Neural progenitor cell (in vitro differentiated cells): ENCODE data around the gene KAZALD1. TPM values are rescaled to one million over a fixed set of nuclear protein-coding genes. Genes with fewer than 3 reads are reported as not detected.

ENCODE experiments used
- DNase-seq: peaks from one replicate; pipeline ENCODE4 v3.0.0-alpha.2; 2016; ENCODE audit warnings: low spot score
- H2AFZ ChIP-seq: fragments of 200-600 bp; sonication (generic); replicated peaks from 2 replicates; pipeline ENCODE4 v1.6.1; 2016; ENCODE audit warnings: antibody characterized with exemption
- H3F3A ChIP-seq: fragments of 200-600 bp; sonication (generic); 2 replicates; pipeline ENCODE4 v1.6.1; 2016; ENCODE audit warnings: antibody characterized with exemption, low read depth
- H3K27ac ChIP-seq: fragments of 200-600 bp; sonication (generic); 2 replicates; pipeline ENCODE4 v1.5.1; 2016; ENCODE audit warnings: mild to moderate bottlenecking
- H3K27me3 ChIP-seq: fragments of 200-600 bp; sonication (generic); 2 replicates; pipeline ENCODE4 v1.6.1; 2016; ENCODE audit warnings: mild to moderate bottlenecking, moderate library complexity
- H3K36me3 ChIP-seq: fragments of 200-600 bp; sonication (generic); 2 replicates; pipeline ENCODE4 v1.5.1; 2016
- H3K4me1 ChIP-seq: fragments of 200-600 bp; sonication (generic); 2 replicates; pipeline ENCODE4 v1.6.1; 2016; ENCODE audit warnings: mixed run types
- H3K4me2 ChIP-seq: fragments of 200-600 bp; sonication (generic); 2 replicates; pipeline ENCODE4 v1.6.1; 2016
- H3K4me3 ChIP-seq: fragments of 200-600 bp; sonication (generic); 2 replicates; pipeline ENCODE4 v1.5.1; 2016
- H3K79me2 ChIP-seq: fragments of 200-600 bp; sonication (generic); 2 replicates; pipeline ENCODE4 v1.6.1; 2016; ENCODE audit warnings: low read depth
- H3K9ac ChIP-seq: fragments of 200-600 bp; sonication (generic); 2 replicates; pipeline ENCODE4 v1.6.1; 2016
- H3K9me3 ChIP-seq: fragments of 200-600 bp; sonication (generic); 2 replicates; pipeline ENCODE4 v1.5.1; 2016; ENCODE audit warnings: low read depth
- H4K20me1 ChIP-seq: fragments of 200-600 bp; sonication (generic); 2 replicates; pipeline ENCODE4 v1.6.1; 2016; ENCODE audit warnings: low read depth
- H3K27ac Mint-ChIP-seq: 3 replicates; pipeline ENCODE4 v1.8.0; 2021; ENCODE audit warnings: mixed read lengths
- H3K27me3 Mint-ChIP-seq: 2 replicates; pipeline ENCODE4 v1.8.0; 2022; ENCODE audit warnings: low read depth, mild to moderate bottlenecking, inconsistent platforms, moderate library complexity, mixed read lengths; ENCODE audit not compliant: insufficient read depth
- H3K36me3 Mint-ChIP-seq: 3 replicates; pipeline ENCODE4 v1.8.0; 2021; ENCODE audit warnings: mixed read lengths
- H3K4me1 Mint-ChIP-seq: 3 replicates; pipeline ENCODE4 v1.8.0; 2021; ENCODE audit warnings: mixed read lengths
- H3K4me3 Mint-ChIP-seq: 3 replicates; pipeline ENCODE4 v1.8.0; 2021; ENCODE audit warnings: mild to moderate bottlenecking, moderate library complexity, mixed read lengths
- H3K9me3 Mint-ChIP-seq: 3 replicates; pipeline ENCODE4 v1.8.0; 2020; ENCODE audit warnings: mixed read lengths
- CTCF ChIP-seq: fragments of 200-600 bp; sonication (generic); IDR thresholded peaks from 2 replicates; pipeline ENCODE4 v1.5.1; 2017; ENCODE audit warnings: antibody characterized with exemption, mild to moderate bottlenecking
- EZH2 ChIP-seq: fragments of 200-600 bp; sonication (generic); IDR thresholded peaks from 2 replicates; pipeline ENCODE4 v1.6.1; 2017; ENCODE audit warnings: antibody characterized with exemption, mild to moderate bottlenecking, moderate library complexity
- EZH2phosphoT487 ChIP-seq: fragments of 200-600 bp; sonication (generic); IDR thresholded peaks from 2 replicates; pipeline ENCODE4 v1.6.1; 2017; ENCODE audit warnings: antibody characterized with exemption
- total RNA-seq: library from RNA; depleted of rRNA; stranded (reverse); fragments of >200 nt; gene quantifications from 2 replicates; pipeline ENCODE4 v1.2.3, GENCODE V29; 2015; ENCODE audit warnings: low replicate concordance

The KAZALD1 gene
- total RNA-seq, 1 donor from 2014 or later = 0.77 TPM

- peaks cover 51% of the 10 kb centered on the region for H3K4me1 Mint-ChIP-seq
- Histone ChIP-seq H3K9me3 (no peaks in the 10 kb centered on the region), H3K9ac (no peak within 1 kb of the TSS), H4K20me1 (peaks cover 22% of the 10 kb centered on the region), H3K27me3 (peaks cover 77% of the 10 kb centered on the region), H3K4me3 (peak within 1 kb of the TSS; percentile 40), H3F3A (peaks cover 13% of the 10 kb centered on the region), H3K27ac (no peak within 1 kb of the TSS), H3K4me2 (peak within 1 kb of the TSS; percentile 81), H3K4me1 (peaks cover 47% of the 10 kb centered on the region), H3K36me3 (no peaks in the 10 kb centered on the region), H2AFZ (no peak within 1 kb of the TSS), H3K79me2 (no peaks in the 10 kb centered on the region)
- no peaks in the 10 kb centered on the region for H3K36me3 Mint-ChIP-seq
- H3K9me3 Mint-ChIP-seq = no peaks in the 10 kb centered on the region
- TF ChIP-seq EZH2 (no peak), EZH2phosphoT487 (peak; percentile 49)
- H3K27me3 Mint-ChIP-seq = peaks cover 18% of the 10 kb centered on the region
- peak; percentile 93 for DNase-seq
- H3K4me3 Mint-ChIP-seq = peak within 1 kb of the TSS; percentile 86
- H3K27ac Mint-ChIP-seq = peak within 1 kb of the TSS; percentile 62
Measured at GRCh38 chr10:101031128-101031795, 30.5 kb upstream of the KAZALD1 start, which contains the start of the genes PDZD7 and SFXN3. Gene PDZD7 (minus strand): TSS chr10:101031129. CDS start chr10:101030219, 910 bp downstream. Gene SFXN3 (plus strand): TSS chr10:101031234. CDS start chr10:101034695, 3,461 bp downstream.

GRCh38 chr10:101031796-101032636 is 29.8 kb upstream of the KAZALD1 start:
- peak overlapping the region; percentile 86 for H3K4me3 Mint-ChIP-seq
- no peak overlapping the region for H2AFZ ChIP-seq
- H3K4me1 ChIP-seq = peaks cover 43% of the 10 kb centered on the region
- H3K27me3 Mint-ChIP-seq = peaks cover 18% of the 10 kb centered on the region
- H3K27ac Mint-ChIP-seq = peak overlapping the region; percentile 62
- H4K20me1 ChIP-seq = peaks cover 22% of the 10 kb centered on the region
- H3K79me2 ChIP-seq = no peaks in the 10 kb centered on the region
- no peak overlapping the region for H3K9ac ChIP-seq
- no peaks in the 10 kb centered on the region for H3K36me3 ChIP-seq
- H3F3A ChIP-seq = peaks cover 13% of the 10 kb centered on the region
- no peaks in the 10 kb centered on the region for H3K9me3 ChIP-seq
- peaks cover 84% of the 10 kb centered on the region for H3K27me3 ChIP-seq
- peak overlapping the region; percentile 40 for H3K4me3 ChIP-seq
- TF ChIP-seq CTCF = no peak
- TF ChIP-seq EZH2 = peak; percentile 59
- peak overlapping the region; percentile 81 for H3K4me2 ChIP-seq
- H3K9me3 Mint-ChIP-seq = no peaks in the 10 kb centered on the region
- peaks cover 47% of the 10 kb centered on the region for H3K4me1 Mint-ChIP-seq
- H3K27ac ChIP-seq = no peak overlapping the region
- peak; percentile 53 for DNase-seq
- H3K36me3 Mint-ChIP-seq = no peaks in the 10 kb centered on the region

- H3K79me2 ChIP-seq = no peaks in the 10 kb centered on the region
- no peaks in the 10 kb centered on the region for H3K36me3 Mint-ChIP-seq
- no peaks in the 10 kb centered on the region for H3K9me3 Mint-ChIP-seq
- no peaks in the 10 kb centered on the region for H3K36me3 ChIP-seq
- H3K4me3 ChIP-seq = peak overlapping the region; percentile 40
- TF ChIP-seq CTCF (no peak), EZH2phosphoT487 (no peak), EZH2 (no peak)
- H3K27ac ChIP-seq = no peak overlapping the region
- H4K20me1 ChIP-seq = peaks cover 22% of the 10 kb centered on the region
- peak; percentile 61 for DNase-seq
- peak overlapping the region; percentile 9 for H3K27ac Mint-ChIP-seq
- peaks cover 41% of the 10 kb centered on the region for H3K4me1 Mint-ChIP-seq
- H3K9me3 ChIP-seq = no peaks in the 10 kb centered on the region
- no peak overlapping the region for H3K9ac ChIP-seq
- no peak overlapping the region for H2AFZ ChIP-seq
- H3K27me3 Mint-ChIP-seq = peaks cover 23% of the 10 kb centered on the region
- H3K27me3 ChIP-seq = peaks cover 92% of the 10 kb centered on the region
- H3K4me1 ChIP-seq = peaks cover 40% of the 10 kb centered on the region
- H3K4me3 Mint-ChIP-seq = peak overlapping the region; percentile 73
- H3F3A ChIP-seq = peaks cover 13% of the 10 kb centered on the region
- H3K4me2 ChIP-seq = peak overlapping the region; percentile 81
Measured at GRCh38 chr10:101032637-101033224, 29.1 kb upstream of the KAZALD1 start.
